Measurements from ENCODE around the gene LOXHD1.

DNA sequence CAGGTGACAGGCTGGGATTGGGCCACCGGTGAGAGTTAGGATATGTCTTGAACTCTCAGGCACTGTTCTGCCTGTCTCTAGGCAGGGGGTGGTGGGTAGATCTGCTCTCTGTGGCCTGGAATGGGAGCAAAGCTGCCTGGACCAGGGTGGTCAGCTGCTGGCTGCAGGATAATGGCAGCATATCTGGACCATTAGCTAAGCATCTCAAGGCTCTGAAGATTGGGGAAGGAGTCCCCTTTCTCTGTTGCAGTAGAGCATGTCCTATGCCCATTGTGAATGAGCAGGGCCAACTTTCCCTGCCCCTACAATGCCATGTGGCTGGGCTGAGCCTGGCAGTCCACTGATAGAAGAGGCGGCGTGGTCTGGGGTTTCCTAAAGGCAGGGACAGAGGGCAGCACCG is 34.6 kb downstream of the LOXHD1 start:
- TF ChIP-seq, protein P1, sequence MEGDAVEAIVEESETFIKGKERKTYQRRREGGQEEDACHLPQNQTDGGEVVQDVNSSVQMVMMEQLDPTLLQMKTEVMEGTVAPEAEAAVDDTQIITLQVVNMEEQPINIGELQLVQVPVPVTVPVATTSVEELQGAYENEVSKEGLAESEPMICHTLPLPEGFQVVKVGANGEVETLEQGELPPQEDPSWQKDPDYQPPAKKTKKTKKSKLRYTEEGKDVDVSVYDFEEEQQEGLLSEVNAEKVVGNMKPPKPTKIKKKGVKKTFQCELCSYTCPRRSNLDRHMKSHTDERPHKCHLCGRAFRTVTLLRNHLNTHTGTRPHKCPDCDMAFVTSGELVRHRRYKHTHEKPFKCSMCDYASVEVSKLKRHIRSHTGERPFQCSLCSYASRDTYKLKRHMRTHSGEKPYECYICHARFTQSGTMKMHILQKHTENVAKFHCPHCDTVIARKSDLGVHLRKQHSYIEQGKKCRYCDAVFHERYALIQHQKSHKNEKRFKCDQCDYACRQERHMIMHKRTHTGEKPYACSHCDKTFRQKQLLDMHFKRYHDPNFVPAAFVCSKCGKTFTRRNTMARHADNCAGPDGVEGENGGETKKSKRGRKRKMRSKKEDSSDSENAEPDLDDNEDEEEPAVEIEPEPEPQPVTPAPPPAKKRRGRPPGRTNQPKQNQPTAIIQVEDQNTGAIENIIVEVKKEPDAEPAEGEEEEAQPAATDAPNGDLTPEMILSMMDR (IDR thresholded peaks at IDR 0.05), result no peak
- TF ChIP-seq POLR2A (IDR thresholded peaks at IDR 0.05) (no peak), POLR2AphosphoS5 (IDR thresholded peaks at IDR 0.05; ENCODE audit: insufficient read depth in 1 of 2, low read depth in 1 of 2) (no peak)

Data from vagina (tissue), 2 donors.